Measurements from ENCODE around the gene GOLGA5.

The GOLGA5 gene

DNA sequence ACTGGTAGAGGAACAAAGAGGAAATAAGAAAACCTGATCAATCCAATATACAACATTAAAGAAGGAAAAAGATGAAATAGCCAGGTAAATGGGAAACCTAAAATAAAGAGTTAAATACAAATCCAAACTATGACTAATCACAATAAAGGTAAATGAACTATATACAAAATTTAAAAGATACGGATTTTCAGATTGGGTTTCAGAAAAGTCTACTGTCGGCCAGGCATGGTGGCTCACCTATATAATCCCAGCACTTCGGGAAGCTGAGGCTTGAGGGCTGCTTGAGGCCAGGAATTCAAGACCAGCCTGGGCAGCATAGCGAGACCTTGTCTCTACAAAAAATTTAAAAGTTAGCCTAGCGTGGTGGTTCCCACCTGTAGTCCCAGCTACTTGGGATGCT lies 89.0 kb downstream of the GOLGA5 start:
- Histone ChIP-seq H3K4me3 (ENCODE audit: low read depth in 1 of 2, low read length in 2 of 2) (no peak overlapping the region), H3K9ac (ENCODE audit: low read depth, low read length) (no peak overlapping the region), H4K20me1 (ENCODE audit: insufficient read depth, low read length) (no peaks in the 10 kb centered on the region), H3K36me3 (ENCODE audit: insufficient read depth, low read length) (no peaks in the 10 kb centered on the region), H3K4me2 (ENCODE audit: insufficient read depth, low read length) (no peak overlapping the region), H3K4me1 (ENCODE audit: insufficient read depth, low read length) (no peaks in the 10 kb centered on the region), H2AFZ (ENCODE audit: low read depth, low read length) (no peak overlapping the region), H3K27ac (ENCODE audit: low read length) (no peak overlapping the region), H3K79me2 (ENCODE audit: insufficient read depth, low read length) (no peaks in the 10 kb centered on the region), H3K27me3 (ENCODE audit: insufficient read depth, low read length, poor library complexity) (peaks cover 3% of the 10 kb centered on the region), H3K9me3 (ENCODE audit: insufficient read depth, low read length, severe bottlenecking) (no peaks in the 10 kb centered on the region)
- DNase-seq (no peak), ATAC-seq (ENCODE audit: insufficient read depth, low read depth) (no peak)
- TF ChIP-seq EZH2 (IDR thresholded peaks at IDR 0.05; ENCODE audit: borderline replicate concordance, low read depth, low read length, severe bottlenecking) (no peak), CTCF (IDR thresholded peaks at IDR 0.05; ENCODE audit: borderline replicate concordance, extremely low read depth, low read length, poor library complexity, severe bottlenecking) (no peak)

- no peak for DNase-seq
- H3K4me1 ChIP-seq (ENCODE audit: insufficient read depth, low read length): no peaks in the 10 kb centered on the region
- H3K9ac ChIP-seq (ENCODE audit: low read depth, low read length): no peak overlapping the region
- H3K79me2 ChIP-seq (ENCODE audit: insufficient read depth, low read length): no peaks in the 10 kb centered on the region
- TF ChIP-seq EZH2 (IDR thresholded peaks at IDR 0.05; ENCODE audit: borderline replicate concordance, low read depth, low read length, severe bottlenecking): no peak
- TF ChIP-seq CTCF (IDR thresholded peaks at IDR 0.05; ENCODE audit: borderline replicate concordance, extremely low read depth, low read length, poor library complexity, severe bottlenecking): no peak
- ATAC-seq (ENCODE audit: insufficient read depth, low read depth): no peak
- no peaks in the 10 kb centered on the region for H4K20me1 ChIP-seq (ENCODE audit: insufficient read depth, low read length)
- H3K4me3 ChIP-seq (ENCODE audit: low read depth in 1 of 2, low read length in 2 of 2): no peak overlapping the region
- no peaks in the 10 kb centered on the region for H3K36me3 ChIP-seq (ENCODE audit: insufficient read depth, low read length)
- H3K27me3 ChIP-seq (ENCODE audit: insufficient read depth, low read length, poor library complexity): peaks cover 3% of the 10 kb centered on the region
- no peak overlapping the region for H3K4me2 ChIP-seq (ENCODE audit: insufficient read depth, low read length)
- H3K9me3 ChIP-seq (ENCODE audit: insufficient read depth, low read length, severe bottlenecking): no peaks in the 10 kb centered on the region
- no peak overlapping the region for H2AFZ ChIP-seq (ENCODE audit: low read depth, low read length)
- H3K27ac ChIP-seq (ENCODE audit: low read length): no peak overlapping the region
Measured at GRCh38 chr14:92884410-92884809, 90.3 kb downstream of the GOLGA5 start.

DNA sequence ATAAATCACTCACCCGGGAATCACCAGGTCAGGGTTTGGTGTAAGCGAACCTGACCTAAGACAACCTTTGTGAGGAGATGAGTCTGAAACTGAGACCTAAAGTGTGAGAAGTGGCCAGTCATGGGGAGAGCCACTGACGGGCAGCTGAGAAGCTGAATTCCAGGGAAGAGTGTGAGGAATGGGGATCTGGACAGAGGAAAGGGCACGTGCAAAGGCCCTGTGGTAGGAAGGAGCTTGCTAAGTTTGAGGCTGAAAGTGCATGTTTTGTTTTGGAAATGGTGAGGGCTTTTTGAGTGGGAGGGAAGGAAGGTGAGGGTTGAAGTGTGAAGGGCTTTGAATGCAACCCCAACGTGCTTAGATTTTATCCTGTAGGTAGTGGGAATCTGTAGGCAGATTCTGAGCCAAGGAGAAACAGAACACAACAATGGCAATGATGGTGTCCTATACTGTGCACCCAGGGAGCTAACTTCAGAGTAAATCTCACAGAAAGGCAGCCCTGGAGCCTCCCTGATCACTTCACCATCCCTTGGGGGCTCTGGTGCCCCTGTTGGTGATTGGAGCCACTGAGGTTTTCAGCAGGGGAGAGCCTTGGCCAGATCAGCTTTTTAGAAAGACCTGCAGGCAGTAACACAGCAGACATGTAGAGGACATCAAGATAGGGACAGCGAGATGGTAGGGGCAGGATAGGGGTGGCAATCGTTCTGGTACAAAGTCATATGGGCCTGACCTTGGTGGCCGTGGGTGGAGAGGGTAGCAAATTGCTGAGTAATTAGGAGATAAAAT lies 91.4 kb downstream of the GOLGA5 start:
- TF ChIP-seq CTCF (IDR thresholded peaks at IDR 0.05; ENCODE audit: borderline replicate concordance, extremely low read depth, low read length, poor library complexity, severe bottlenecking): no peak
- ATAC-seq (ENCODE audit: insufficient read depth, low read depth): no peak

More for the DNA sequence above, 91.4 kb downstream of the GOLGA5 start:
- DNase-seq: no peak
- no peak overlapping the region for H3K9ac ChIP-seq (ENCODE audit: low read depth, low read length)
- no peak overlapping the region for H2AFZ ChIP-seq (ENCODE audit: low read depth, low read length)
- no peaks in the 10 kb centered on the region for H3K79me2 ChIP-seq (ENCODE audit: insufficient read depth, low read length)
- H3K36me3 ChIP-seq (ENCODE audit: insufficient read depth, low read length): no peaks in the 10 kb centered on the region
- H3K27me3 ChIP-seq (ENCODE audit: insufficient read depth, low read length, poor library complexity): peaks cover 3% of the 10 kb centered on the region
- H4K20me1 ChIP-seq (ENCODE audit: insufficient read depth, low read length): no peaks in the 10 kb centered on the region
- H3K27ac ChIP-seq (ENCODE audit: low read length): no peak overlapping the region
- no peak overlapping the region for H3K4me3 ChIP-seq (ENCODE audit: low read depth in 1 of 2, low read length in 2 of 2)
- H3K4me2 ChIP-seq (ENCODE audit: insufficient read depth, low read length): no peak overlapping the region
- H3K4me1 ChIP-seq (ENCODE audit: insufficient read depth, low read length): no peaks in the 10 kb centered on the region
- no peaks in the 10 kb centered on the region for H3K9me3 ChIP-seq (ENCODE audit: insufficient read depth, low read length, severe bottlenecking)
